Astrocyte (in vitro differentiated cells and primary cell): ENCODE measurements around the gene SCAF11. TPM values are rescaled to one million over a fixed set of nuclear protein-coding genes. Genes with fewer than 3 reads are reported as not detected.

ENCODE experiments used
- DNase-seq: peaks from one replicate; pipeline ENCODE4 v3.0.0-alpha.2; 2010; ENCODE audit warnings: low read depth
- FAIRE-seq: peaks from 2 replicates; lab custom pipeline; 2011; peaks lifted over from hg19 to GRCh38; lab: Jason Lieb, UNC
- H2AFZ ChIP-seq: 2 replicates; pipeline ENCODE4 v1.6.0; 2012; ENCODE audit warnings: low read depth, low read length, inconsistent platforms
- H3K27ac ChIP-seq: 2 replicates; pipeline ENCODE4 v1.5.1; 2011; ENCODE audit warnings: low read depth, low read length, inconsistent platforms
- H3K27me3 ChIP-seq: 2 replicates; pipeline ENCODE4 v1.6.0; 2011; ENCODE audit warnings: low read length, inconsistent platforms; ENCODE audit not compliant: insufficient read depth
- H3K36me3 ChIP-seq: 2 replicates; pipeline ENCODE4 v1.5.1; 2011; ENCODE audit warnings: low read length, inconsistent platforms; ENCODE audit not compliant: insufficient read depth
- H3K4me1 ChIP-seq: 2 replicates; pipeline ENCODE4 v1.5.1; 2011; ENCODE audit warnings: low read length, inconsistent platforms; ENCODE audit not compliant: insufficient read depth
- H3K4me2 ChIP-seq: 2 replicates; pipeline ENCODE4 v1.6.0; 2012; ENCODE audit warnings: low read length, inconsistent platforms
- H3K4me3 ChIP-seq: 2 replicates; pipeline ENCODE4 v1.5.1; 2011; ENCODE audit warnings: low read depth, mild to moderate bottlenecking, low read length, inconsistent platforms; ENCODE audit not compliant: insufficient read depth
- H3K79me2 ChIP-seq: 2 replicates; pipeline ENCODE4 v1.6.0; 2012; ENCODE audit warnings: mild to moderate bottlenecking, low read length, inconsistent platforms; ENCODE audit not compliant: insufficient read depth
- H3K9ac ChIP-seq: 2 replicates; pipeline ENCODE4 v1.6.0; 2012; ENCODE audit warnings: mild to moderate bottlenecking, low read length, inconsistent platforms
- H3K9me3 ChIP-seq: 2 replicates; pipeline ENCODE4 v1.5.1; 2012; ENCODE audit warnings: low read depth, mild to moderate bottlenecking, low read length, inconsistent platforms; ENCODE audit not compliant: insufficient read depth
- H4K20me1 ChIP-seq: 2 replicates; pipeline ENCODE4 v1.6.0; 2012; ENCODE audit warnings: low read length, inconsistent platforms; ENCODE audit not compliant: insufficient read depth
- H3K27ac Mint-ChIP-seq: one replicate; pipeline ENCODE4 v1.8.0; 2021; ENCODE audit warnings: mild to moderate bottlenecking, mixed read lengths; ENCODE audit not compliant: unreplicated experiment
- H3K27me3 Mint-ChIP-seq: one replicate; pipeline ENCODE4 v1.8.0; 2021; ENCODE audit warnings: low read depth, mixed read lengths; ENCODE audit not compliant: unreplicated experiment
- H3K36me3 Mint-ChIP-seq: one replicate; pipeline ENCODE4 v1.8.0; 2021; ENCODE audit warnings: low read depth, mixed read lengths; ENCODE audit not compliant: unreplicated experiment
- H3K4me1 Mint-ChIP-seq: one replicate; pipeline ENCODE4 v1.8.0; 2021; ENCODE audit warnings: low read depth, mixed read lengths; ENCODE audit not compliant: unreplicated experiment
- H3K4me3 Mint-ChIP-seq: one replicate; pipeline ENCODE4 v1.8.0; 2021; ENCODE audit warnings: mild to moderate bottlenecking, moderate library complexity, mixed read lengths; ENCODE audit not compliant: unreplicated experiment
- H3K9me3 Mint-ChIP-seq: one replicate; pipeline ENCODE4 v1.8.0; 2021; ENCODE audit warnings: mild to moderate bottlenecking, mixed read lengths; ENCODE audit not compliant: unreplicated experiment
- EZH2 ChIP-seq: IDR thresholded peaks from 2 replicates; pipeline ENCODE4 v1.6.1; 2012; ENCODE audit warnings: mild to moderate bottlenecking, low read length, inconsistent platforms; ENCODE audit not compliant: insufficient read depth
- total RNA-seq: library from RNA; stranded (reverse); gene quantifications from 2 replicates; pipeline ENCODE4 v1.2.1, GENCODE V29; 2021
- TF ChIP-seq, protein P1 (sequence below): IDR thresholded peaks from 2 replicates; pipeline ENCODE4 v1.5.1; 2011; ENCODE audit warnings: low read depth, mild to moderate bottlenecking, inconsistent platforms, low read length, moderate library complexity; ENCODE audit not compliant: insufficient read depth

Gene SCAF11
- total RNA-seq, 1 donor from 2014 or later, result 118 TPM

DNA sequence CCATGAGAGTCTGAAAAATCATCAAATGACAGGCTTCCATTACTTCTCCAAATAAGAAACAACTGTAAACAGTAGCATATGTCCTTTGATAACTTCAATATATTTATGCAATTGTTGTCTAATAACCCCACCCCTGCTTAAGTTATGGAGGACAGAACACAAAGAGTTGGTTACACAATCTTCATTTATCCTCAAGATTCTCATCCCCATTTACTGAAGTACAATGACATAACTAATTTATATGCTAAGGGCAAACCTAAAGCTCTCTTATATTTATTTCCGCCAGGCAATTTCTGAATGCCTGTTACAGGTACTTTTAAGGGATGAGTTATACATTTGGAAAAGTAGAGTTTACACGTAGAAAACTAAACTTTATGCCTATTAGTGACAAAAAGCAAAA is 12.3 kb downstream of the SCAF11 start:
- TF ChIP-seq, protein P1, sequence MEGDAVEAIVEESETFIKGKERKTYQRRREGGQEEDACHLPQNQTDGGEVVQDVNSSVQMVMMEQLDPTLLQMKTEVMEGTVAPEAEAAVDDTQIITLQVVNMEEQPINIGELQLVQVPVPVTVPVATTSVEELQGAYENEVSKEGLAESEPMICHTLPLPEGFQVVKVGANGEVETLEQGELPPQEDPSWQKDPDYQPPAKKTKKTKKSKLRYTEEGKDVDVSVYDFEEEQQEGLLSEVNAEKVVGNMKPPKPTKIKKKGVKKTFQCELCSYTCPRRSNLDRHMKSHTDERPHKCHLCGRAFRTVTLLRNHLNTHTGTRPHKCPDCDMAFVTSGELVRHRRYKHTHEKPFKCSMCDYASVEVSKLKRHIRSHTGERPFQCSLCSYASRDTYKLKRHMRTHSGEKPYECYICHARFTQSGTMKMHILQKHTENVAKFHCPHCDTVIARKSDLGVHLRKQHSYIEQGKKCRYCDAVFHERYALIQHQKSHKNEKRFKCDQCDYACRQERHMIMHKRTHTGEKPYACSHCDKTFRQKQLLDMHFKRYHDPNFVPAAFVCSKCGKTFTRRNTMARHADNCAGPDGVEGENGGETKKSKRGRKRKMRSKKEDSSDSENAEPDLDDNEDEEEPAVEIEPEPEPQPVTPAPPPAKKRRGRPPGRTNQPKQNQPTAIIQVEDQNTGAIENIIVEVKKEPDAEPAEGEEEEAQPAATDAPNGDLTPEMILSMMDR, result no peak
- no peak for TF ChIP-seq EZH2
- Histone ChIP-seq H3K27me3 (no peaks in the 10 kb centered on the region), H3K9ac (no peak overlapping the region), H3K4me3 (no peak overlapping the region), H3K4me2 (no peak overlapping the region), H3K4me1 (peaks cover 12% of the 10 kb centered on the region), H3K9me3 (no peaks in the 10 kb centered on the region), H4K20me1 (peaks cover 94% of the 10 kb centered on the region), H2AFZ (no peak overlapping the region), H3K27ac (no peak overlapping the region), H3K36me3 (peaks cover 4% of the 10 kb centered on the region), H3K79me2 (peaks cover 95% of the 10 kb centered on the region)
- H3K4me1 Mint-ChIP-seq, result peaks cover 26% of the 10 kb centered on the region
- no peak overlapping the region for H3K27ac Mint-ChIP-seq
- FAIRE-seq (no peak), DNase-seq (no peak)
- no peak overlapping the region for H3K4me3 Mint-ChIP-seq
- H3K9me3 Mint-ChIP-seq, result no peaks in the 10 kb centered on the region
- H3K36me3 Mint-ChIP-seq, result no peaks in the 10 kb centered on the region
- H3K27me3 Mint-ChIP-seq, result no peaks in the 10 kb centered on the region

- peaks cover 15% of the 10 kb centered on the region for H3K4me1 ChIP-seq
- peaks cover 92% of the 10 kb centered on the region for H3K79me2 ChIP-seq
- no peaks in the 10 kb centered on the region for H3K36me3 Mint-ChIP-seq
- TF ChIP-seq EZH2, result no peak
- TF ChIP-seq, protein P1, result no peak
- DNase-seq (no peak), FAIRE-seq (no peak)
- no peaks in the 10 kb centered on the region for H3K9me3 Mint-ChIP-seq
- H3K4me3 ChIP-seq, result no peak overlapping the region
- peaks cover 92% of the 10 kb centered on the region for H4K20me1 ChIP-seq
- no peak overlapping the region for H3K4me3 Mint-ChIP-seq
- H2AFZ ChIP-seq, result no peak overlapping the region
- H3K27me3 Mint-ChIP-seq, result no peaks in the 10 kb centered on the region
- no peak overlapping the region for H3K27ac ChIP-seq
- peaks cover 27% of the 10 kb centered on the region for H3K4me1 Mint-ChIP-seq
- H3K27ac Mint-ChIP-seq, result no peak overlapping the region
- H3K27me3 ChIP-seq, result no peaks in the 10 kb centered on the region
- no peak overlapping the region for H3K4me2 ChIP-seq
- no peaks in the 10 kb centered on the region for H3K9me3 ChIP-seq
- peaks cover 4% of the 10 kb centered on the region for H3K36me3 ChIP-seq
- H3K9ac ChIP-seq, result no peak overlapping the region
Measured at GRCh38 chr12:45977620-45978019, 12.8 kb downstream of the SCAF11 start.

- TF ChIP-seq, protein P1, result no peak
- TF ChIP-seq EZH2, result no peak
- peaks cover 20% of the 10 kb centered on the region for H3K4me1 ChIP-seq
- H3K27me3 ChIP-seq, result no peaks in the 10 kb centered on the region
- no peaks in the 10 kb centered on the region for H3K9me3 ChIP-seq
- Mint-ChIP-seq H3K4me3 (no peak overlapping the region), H3K27ac (no peak overlapping the region), H3K27me3 (no peaks in the 10 kb centered on the region), H3K36me3 (no peaks in the 10 kb centered on the region), H3K9me3 (no peaks in the 10 kb centered on the region), H3K4me1 (peaks cover 30% of the 10 kb centered on the region)
- DNase-seq, result no peak
- peaks cover 84% of the 10 kb centered on the region for H4K20me1 ChIP-seq
- peaks cover 4% of the 10 kb centered on the region for H3K36me3 ChIP-seq
- no peak overlapping the region for H3K4me3 ChIP-seq
- H3K9ac ChIP-seq, result no peak overlapping the region
- H3K79me2 ChIP-seq, result peaks cover 92% of the 10 kb centered on the region
- FAIRE-seq, result no peak
- H2AFZ ChIP-seq, result no peak overlapping the region
- H3K4me2 ChIP-seq, result no peak overlapping the region
- H3K27ac ChIP-seq, result no peak overlapping the region
Measured at GRCh38 chr12:45975506-45975905, 14.9 kb downstream of the SCAF11 start.
